NB4 (cell line): ENCODE data around the gene KCNH6.

Source experiments
- DNase-seq: peaks from one replicate; pipeline ENCODE4 v3.0.0; 2010; ENCODE audit warnings: low read depth
- H3K4me3 ChIP-seq: one replicate; pipeline ENCODE4 v1.5.1; 2011; ENCODE audit warnings: mild to moderate bottlenecking, low read depth, low read length, moderate library complexity
- MYC ChIP-seq: IDR thresholded peaks from 2 replicates; pipeline ENCODE4 v1.6.1; 2011; ENCODE audit warnings: low read depth, low read length
- POLR2A ChIP-seq: IDR thresholded peaks from 2 replicates; pipeline ENCODE4 v1.6.1; 2011; ENCODE audit warnings: mild to moderate bottlenecking; ENCODE audit not compliant: insufficient read length; ENCODE audit errors: extremely low read depth
- TF ChIP-seq, protein P1 (sequence below): IDR thresholded peaks from 2 replicates; pipeline ENCODE4 v1.6.1; 2011; ENCODE audit warnings: low read depth, low read length
- TF ChIP-seq, protein P2 (sequence below): IDR thresholded peaks from one replicate; pipeline ENCODE4 v1.5.1; 2012; ENCODE audit warnings: low read depth, low read length

KCNH6 gene

GRCh38 chr17:63573634-63574033, 50.5 kb downstream of the KCNH6 start:
- no peak for TF ChIP-seq POLR2A
- DNase-seq = no peak
- no peak overlapping the region for H3K4me3 ChIP-seq

GRCh38 chr17:63578027-63578768, 55.0 kb downstream of the KCNH6 start:
- H3K4me3 ChIP-seq = no peak overlapping the region
- DNase-seq = no peak
- TF ChIP-seq, protein P1, sequence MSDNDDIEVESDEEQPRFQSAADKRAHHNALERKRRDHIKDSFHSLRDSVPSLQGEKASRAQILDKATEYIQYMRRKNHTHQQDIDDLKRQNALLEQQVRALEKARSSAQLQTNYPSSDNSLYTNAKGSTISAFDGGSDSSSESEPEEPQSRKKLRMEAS = no peak
- TF ChIP-seq MYC (no peak), POLR2A (no peak)
- TF ChIP-seq, protein P2, sequence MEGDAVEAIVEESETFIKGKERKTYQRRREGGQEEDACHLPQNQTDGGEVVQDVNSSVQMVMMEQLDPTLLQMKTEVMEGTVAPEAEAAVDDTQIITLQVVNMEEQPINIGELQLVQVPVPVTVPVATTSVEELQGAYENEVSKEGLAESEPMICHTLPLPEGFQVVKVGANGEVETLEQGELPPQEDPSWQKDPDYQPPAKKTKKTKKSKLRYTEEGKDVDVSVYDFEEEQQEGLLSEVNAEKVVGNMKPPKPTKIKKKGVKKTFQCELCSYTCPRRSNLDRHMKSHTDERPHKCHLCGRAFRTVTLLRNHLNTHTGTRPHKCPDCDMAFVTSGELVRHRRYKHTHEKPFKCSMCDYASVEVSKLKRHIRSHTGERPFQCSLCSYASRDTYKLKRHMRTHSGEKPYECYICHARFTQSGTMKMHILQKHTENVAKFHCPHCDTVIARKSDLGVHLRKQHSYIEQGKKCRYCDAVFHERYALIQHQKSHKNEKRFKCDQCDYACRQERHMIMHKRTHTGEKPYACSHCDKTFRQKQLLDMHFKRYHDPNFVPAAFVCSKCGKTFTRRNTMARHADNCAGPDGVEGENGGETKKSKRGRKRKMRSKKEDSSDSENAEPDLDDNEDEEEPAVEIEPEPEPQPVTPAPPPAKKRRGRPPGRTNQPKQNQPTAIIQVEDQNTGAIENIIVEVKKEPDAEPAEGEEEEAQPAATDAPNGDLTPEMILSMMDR = no peak

DNA sequence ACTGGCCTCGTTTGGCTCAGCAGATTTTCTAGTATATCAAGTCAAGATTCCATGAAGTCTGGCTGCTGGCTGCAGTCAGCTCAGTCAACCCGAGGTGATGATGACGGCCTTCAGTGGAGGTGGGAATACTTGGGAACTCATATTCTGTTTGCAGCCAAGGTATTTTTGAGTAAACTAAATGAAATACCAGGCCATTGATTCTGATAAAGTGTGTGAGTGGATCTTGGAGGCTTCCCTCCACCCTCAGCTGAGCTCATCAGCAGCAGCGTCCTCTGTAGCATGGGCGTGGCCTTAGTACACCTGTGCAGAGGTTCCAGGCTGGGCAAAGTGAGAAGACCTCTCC, 55.6 kb downstream of the KCNH6 start:
- no peak for DNase-seq
- TF ChIP-seq, protein P2 = no peak
- TF ChIP-seq, protein P1 = no peak
- TF ChIP-seq POLR2A = no peak
- no peak for TF ChIP-seq MYC

DNA sequence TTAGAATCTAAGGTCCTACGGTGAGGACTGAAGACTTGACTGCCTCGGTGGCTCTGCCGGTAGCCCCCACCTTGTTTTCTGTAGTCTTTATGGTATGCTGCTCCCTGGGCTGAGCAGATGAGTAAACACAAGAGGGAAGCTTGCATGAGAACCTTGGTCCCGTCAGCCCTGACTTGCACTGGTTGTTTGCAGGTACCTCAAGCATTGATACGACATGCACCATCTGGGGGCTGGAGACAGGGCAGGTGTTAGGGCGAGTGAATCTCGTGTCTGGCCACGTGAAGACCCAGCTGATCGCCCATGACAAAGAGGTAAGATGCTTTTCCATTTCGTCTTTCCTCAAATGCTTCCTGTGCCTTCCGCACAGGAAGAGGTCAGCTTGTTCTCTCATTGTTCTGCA, 56.5 kb downstream of the KCNH6 start:
- no peak overlapping the region for H3K4me3 ChIP-seq
- TF ChIP-seq, protein P1 = no peak
- TF ChIP-seq, protein P2 = no peak
- TF ChIP-seq MYC (no peak), POLR2A (no peak)
- DNase-seq = no peak

More for the DNA sequence above, 55.6 kb downstream of the KCNH6 start:
- H3K4me3 ChIP-seq = no peak overlapping the region

GRCh38 chr17:63587770-63588169, 64.6 kb downstream of the KCNH6 start:
- H3K4me3 ChIP-seq = no peak overlapping the region
- TF ChIP-seq MYC = no peak
- TF ChIP-seq, protein P1 = no peak
- TF ChIP-seq, protein P2 = no peak
- no peak for TF ChIP-seq POLR2A
- no peak for DNase-seq

- H3K4me3 ChIP-seq = no peak overlapping the region
- DNase-seq = no peak
- TF ChIP-seq, protein P1 = no peak
- TF ChIP-seq POLR2A (no peak), MYC (no peak)
- TF ChIP-seq, protein P2 = no peak
Measured at GRCh38 chr17:63588797-63589196, 65.6 kb downstream of the KCNH6 start.
